Measurements from ENCODE around the gene ROGDI. TPM values are rescaled to one million over a fixed set of nuclear protein-coding genes. Genes with fewer than 3 reads are reported as not detected.
A peak's percentile ranks its signal among the peaks of the same experiment; 100 is the strongest.
"Not testable (repeated sequence)": the region's sequence is repeated elsewhere in the genome, so short reads cannot be mapped to it uniquely, and the experiment has no call there.

Gene ROGDI
- total RNA-seq, 2 experiments from 2014 or later = 9.0 to 9.6 TPM

DNA sequence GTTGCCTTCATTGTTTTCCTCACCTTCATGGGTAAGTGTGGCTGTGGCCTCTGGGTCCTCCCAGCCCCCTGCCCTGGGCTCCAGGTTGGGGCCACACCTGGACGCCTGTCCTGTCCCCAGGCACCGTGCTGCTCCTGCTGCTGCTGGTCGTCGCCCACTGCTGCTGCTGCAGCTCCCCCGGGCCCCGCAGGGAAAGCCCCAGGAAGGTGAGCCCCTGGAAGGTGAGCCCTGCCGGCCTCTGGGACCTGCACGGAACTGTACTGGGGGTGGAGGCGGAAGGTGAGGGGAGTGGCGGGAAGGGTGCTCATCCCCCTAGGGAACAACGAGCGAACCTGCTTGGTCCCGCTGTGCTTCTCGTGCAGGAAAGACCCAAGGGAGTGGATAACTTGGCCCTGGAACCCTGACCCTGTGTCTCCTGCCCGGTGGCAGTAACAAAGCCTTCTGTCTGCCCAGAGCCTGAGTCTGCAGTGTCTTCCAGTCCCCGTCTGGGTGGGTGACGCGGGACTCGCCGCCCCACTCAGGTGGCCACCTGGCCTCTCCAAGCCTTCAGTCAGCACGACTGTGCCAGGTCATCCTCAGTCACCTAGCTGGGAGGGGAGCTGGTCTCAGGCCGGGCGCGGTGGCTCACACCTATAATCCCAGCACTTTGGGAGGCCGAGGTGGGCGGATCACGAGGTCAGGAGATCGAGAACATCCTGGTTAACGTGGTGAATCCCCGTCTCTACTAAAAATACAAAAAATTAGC is 6.4 kb downstream of the ROGDI start:
- Mint-ChIP-seq H3K36me3 (ENCODE audit: low read depth) (no peaks in the 10 kb centered on the region), H3K27ac (no peak overlapping the region), H3K9me3 (no peaks in the 10 kb centered on the region), H3K4me1 (peaks cover 12% of the 10 kb centered on the region), H3K27me3 (no peaks in the 10 kb centered on the region), H3K4me3 (no peak overlapping the region)
- CTCF ChIA-PET = interaction anchor here (0.6 to 0.8 kb wide), 2 partner anchors 61 to 579 kb away, joined by 3 read pairs; no protein-coding TSS in a partner anchor
- POLR2A ChIA-PET = no interaction called here
- no peak for DNase-seq

DNA sequence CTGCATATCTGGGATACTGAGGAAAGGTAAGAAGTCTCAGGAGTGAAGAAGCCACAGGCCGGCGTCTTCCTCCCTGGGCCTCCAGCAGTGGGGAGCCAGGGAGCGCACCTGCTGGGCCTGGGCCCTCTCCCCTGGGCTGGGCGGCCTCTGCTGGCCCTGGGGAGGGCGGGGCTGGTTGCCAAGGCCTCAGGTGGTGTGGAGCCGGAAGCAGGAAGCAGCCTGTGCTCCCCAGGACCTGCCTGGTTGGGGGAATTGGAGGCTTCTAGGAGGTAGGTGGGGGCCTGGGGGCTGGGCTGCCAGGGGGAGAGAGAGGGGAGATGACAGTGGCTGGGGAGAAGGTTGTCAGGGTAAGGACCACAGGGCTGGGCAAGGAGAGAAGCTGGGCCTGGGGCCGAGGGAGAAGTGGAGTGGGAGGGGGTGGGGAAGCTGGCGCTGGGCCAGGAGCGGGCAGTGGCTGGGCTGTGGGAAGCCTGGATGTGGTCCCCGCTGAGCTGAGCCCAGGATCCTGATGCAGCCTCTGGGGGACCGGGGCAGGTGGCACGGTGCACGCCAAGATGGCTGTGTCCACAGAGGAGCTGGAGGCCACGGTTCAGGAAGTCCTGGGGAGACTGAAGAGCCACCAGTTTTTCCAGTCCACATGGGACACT is 7.1 kb downstream of the ROGDI start, which contains the start of gene SMIM22:
TSS of gene SMIM22 (plus strand) at position 189 of the 647 bp plus-strand sequence. CDS start at position 555, 366 bp downstream.
- ChIA-PET POLR2A (no interaction called here), CTCF (no interaction called here)
- H3K27me3 Mint-ChIP-seq = no peaks in the 10 kb centered on the region
- H3K27ac Mint-ChIP-seq = no peak within 1 kb of the TSS
- DNase-seq = no peak
- peaks cover 6% of the 10 kb centered on the region for H3K4me1 Mint-ChIP-seq
- no peaks in the 10 kb centered on the region for H3K36me3 Mint-ChIP-seq (ENCODE audit: low read depth)
- no peaks in the 10 kb centered on the region for H3K9me3 Mint-ChIP-seq
- no peak within 1 kb of the TSS for H3K4me3 Mint-ChIP-seq

DNA sequence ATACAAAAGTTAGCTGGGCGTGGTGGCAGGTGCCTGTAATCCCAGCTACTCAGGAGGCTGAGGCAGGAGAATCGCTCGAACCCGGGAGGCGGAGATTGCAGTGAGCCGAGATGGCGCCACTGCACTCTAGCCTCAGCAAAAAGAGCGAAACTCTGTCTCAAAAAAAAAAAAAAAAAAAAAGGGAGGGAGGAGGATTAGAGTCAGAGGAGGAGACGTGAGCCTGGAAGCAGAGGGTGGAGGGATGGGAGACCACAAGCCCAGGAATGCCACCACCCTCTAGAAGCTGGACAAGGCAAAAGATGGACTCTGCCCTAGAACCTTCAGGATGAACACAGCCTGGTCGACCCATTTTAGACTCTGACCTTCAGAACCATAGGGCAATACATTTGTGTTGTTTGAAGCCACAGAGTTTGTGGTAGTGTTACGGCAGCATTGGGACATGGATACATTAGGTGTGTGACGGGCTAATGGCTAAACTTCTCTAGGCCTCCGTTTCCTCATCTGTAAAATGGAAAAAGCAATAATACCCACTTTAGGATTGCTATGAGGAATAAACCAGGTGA is 9.4 kb downstream of the ROGDI start:
- no peaks in the 10 kb centered on the region for H3K9me3 Mint-ChIP-seq
- no peak for DNase-seq
- CTCF ChIA-PET = no interaction called here
- POLR2A ChIA-PET = no interaction called here
- no peaks in the 10 kb centered on the region for H3K27me3 Mint-ChIP-seq
- no peak overlapping the region for H3K4me3 Mint-ChIP-seq
- peaks cover 5% of the 10 kb centered on the region for H3K4me1 Mint-ChIP-seq
- no peak overlapping the region for H3K27ac Mint-ChIP-seq
- no peaks in the 10 kb centered on the region for H3K36me3 Mint-ChIP-seq (ENCODE audit: low read depth)

DNA sequence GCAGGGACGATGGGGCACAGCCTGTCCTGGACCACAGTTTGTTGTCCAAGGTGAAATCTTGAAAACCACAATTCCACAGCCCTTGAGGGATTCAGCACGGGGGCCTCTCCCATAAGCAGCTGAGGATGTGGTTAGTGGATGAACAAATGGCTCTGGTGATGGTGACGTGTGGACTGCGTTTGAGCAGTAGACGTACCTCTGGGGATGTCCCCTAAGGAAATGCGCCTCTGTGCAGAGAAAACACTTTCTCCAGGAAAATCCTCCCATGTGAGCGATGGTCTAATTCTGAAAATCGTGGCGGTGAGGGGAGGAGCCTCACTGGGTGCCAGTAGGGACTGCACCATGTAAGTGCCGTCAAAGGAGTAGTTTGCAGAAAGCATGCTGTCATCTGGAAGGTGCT is 11.6 kb downstream of the ROGDI start:
- ChIA-PET POLR2A (no interaction called here), CTCF (no interaction called here)
- H3K27ac Mint-ChIP-seq = no peak overlapping the region
- H3K4me1 Mint-ChIP-seq = peaks cover 5% of the 10 kb centered on the region
- H3K9me3 Mint-ChIP-seq = no peaks in the 10 kb centered on the region
- H3K27me3 Mint-ChIP-seq = no peaks in the 10 kb centered on the region
- no peak overlapping the region for H3K4me3 Mint-ChIP-seq
- DNase-seq = no peak
- no peaks in the 10 kb centered on the region for H3K36me3 Mint-ChIP-seq (ENCODE audit: low read depth)

DNA sequence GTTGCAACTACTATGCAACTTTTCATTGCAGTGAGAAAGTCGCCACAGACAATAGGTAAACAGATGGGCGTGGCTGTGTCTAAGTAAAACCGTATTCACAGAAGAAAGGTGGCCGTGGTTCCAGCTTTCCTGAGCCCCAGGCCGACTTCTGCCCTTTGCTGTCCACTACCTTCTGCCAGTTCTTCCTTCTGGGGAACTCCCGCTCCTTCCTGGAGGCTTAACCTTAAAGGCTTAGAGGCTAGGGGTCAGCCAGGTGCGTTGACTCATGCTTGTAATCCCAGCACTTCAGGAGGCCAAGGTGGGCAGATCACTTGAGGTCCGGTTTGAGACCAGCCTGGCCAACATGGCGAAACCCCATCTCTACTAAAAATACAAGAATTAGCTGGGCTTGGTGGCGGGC is 12.2 kb downstream of the ROGDI start:
- CTCF ChIA-PET = no interaction called here
- no peak overlapping the region for H3K4me3 Mint-ChIP-seq
- no peaks in the 10 kb centered on the region for H3K27me3 Mint-ChIP-seq

DNA sequence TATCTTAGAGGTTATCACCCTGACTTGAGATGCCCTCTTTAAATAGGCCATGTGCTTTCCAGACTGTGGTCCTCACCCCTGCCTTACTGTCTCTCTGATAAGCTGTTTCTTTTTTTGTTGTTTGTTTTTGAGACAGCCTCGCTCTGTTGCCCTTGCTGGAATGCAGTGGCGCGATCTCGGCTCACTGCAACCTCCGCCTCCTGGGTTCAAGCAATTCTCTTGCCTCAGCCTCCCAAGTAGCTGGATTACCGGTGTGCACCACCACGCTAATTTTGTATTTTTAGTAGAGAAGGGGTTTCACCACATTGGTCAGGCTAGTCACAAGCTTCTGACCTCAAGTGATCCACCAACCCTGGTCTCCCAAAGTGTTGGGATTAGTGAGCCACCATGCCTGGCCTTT is 13.5 kb downstream of the ROGDI start:
- H3K4me3 Mint-ChIP-seq = no peak overlapping the region
- no peaks in the 10 kb centered on the region for H3K36me3 Mint-ChIP-seq (ENCODE audit: low read depth)
- POLR2A ChIA-PET = no interaction called here
- H3K9me3 Mint-ChIP-seq = no peaks in the 10 kb centered on the region
- peaks cover 5% of the 10 kb centered on the region for H3K4me1 Mint-ChIP-seq
- DNase-seq = no peak
- CTCF ChIA-PET = interaction anchor here (0.5 to 1.1 kb wide), 3 partner anchors 50 to 206 kb away, joined by 3 read pairs; no protein-coding TSS in a partner anchor
- no peaks in the 10 kb centered on the region for H3K27me3 Mint-ChIP-seq
- no peak overlapping the region for H3K27ac Mint-ChIP-seq

More for the DNA sequence above, 12.2 kb downstream of the ROGDI start:
- H3K9me3 Mint-ChIP-seq = no peaks in the 10 kb centered on the region
- no peak for DNase-seq
- POLR2A ChIA-PET = no interaction called here
- H3K4me1 Mint-ChIP-seq = peaks cover 5% of the 10 kb centered on the region
- H3K27ac Mint-ChIP-seq = no peak overlapping the region
- no peaks in the 10 kb centered on the region for H3K36me3 Mint-ChIP-seq (ENCODE audit: low read depth)

DNA sequence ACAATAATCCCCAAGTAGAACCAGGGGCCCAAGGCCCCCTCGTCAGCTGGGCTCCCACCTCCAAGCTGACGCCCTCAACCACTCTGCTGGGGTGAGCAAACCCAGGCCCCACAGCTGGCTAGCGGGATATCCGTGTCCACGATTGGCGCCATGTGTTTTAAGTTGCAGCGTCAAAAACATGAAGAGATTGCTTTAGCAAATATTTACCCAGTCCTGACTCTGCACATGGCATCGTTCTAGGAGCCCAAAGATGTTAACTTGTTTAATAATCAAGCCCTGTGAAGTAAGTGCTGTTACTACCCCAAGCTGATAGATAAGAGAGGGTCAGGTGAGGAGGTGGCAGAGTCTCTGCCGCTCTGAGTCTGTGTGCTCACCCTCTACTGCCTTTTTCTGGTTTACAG is 13.9 kb downstream of the ROGDI start:
- H3K4me3 Mint-ChIP-seq = no peak overlapping the region
- CTCF ChIA-PET = interaction anchor here (0.5 to 1.1 kb wide), 3 partner anchors 49 to 206 kb away, joined by 3 read pairs; no protein-coding TSS in a partner anchor

DNA sequence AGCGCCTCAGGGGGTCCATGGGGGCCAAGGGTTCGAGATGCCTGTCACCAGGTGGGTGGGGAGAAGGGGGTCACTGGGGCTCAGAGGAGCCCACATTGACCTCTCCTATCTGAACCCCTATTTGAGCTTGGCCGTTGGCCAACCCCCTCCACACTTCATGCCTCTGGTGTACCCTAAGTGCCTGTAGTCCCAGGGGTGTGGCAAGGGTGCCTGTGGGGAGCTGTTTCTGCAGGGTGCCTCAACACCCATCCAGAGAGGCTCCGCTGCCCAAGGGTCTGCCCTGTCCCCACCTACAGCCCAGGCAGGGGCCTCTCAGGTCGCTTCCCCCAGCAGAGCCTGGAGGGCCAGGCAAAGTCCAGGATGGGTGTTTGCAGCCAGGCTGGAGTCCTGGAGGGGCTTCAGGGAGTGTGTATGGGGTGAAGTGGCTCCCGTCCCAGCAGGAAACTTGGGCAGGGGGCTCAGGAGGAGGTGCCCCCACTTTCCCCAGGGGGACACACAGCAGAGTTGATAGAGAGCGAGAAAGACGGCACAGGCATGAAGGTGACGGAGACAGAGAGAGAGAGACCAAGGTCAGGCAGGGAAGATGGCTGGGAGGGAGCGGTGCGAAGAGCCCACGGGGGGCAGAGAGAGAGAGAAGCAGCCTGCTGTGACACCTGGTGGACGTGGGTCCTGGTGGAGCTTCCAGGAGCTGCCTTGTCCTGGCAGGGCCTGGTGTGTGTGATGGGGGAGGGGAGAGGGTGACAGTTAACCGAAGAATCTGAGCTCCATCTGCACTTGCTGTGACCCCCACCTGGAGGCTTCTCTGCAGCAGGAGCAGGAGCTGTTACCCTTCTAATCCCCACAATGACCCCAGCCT is 14.6 kb downstream of the ROGDI start, which contains the start of gene SEPTIN12:
TSS of gene SEPTIN12 (minus strand) at position 719 of the 856 bp plus-strand sequence. CDS start at position 19, 700 bp downstream.
- H3K4me3 Mint-ChIP-seq = no peak within 1 kb of the TSS
- peaks cover 5% of the 10 kb centered on the region for H3K4me1 Mint-ChIP-seq
- no peak for DNase-seq
- no peaks in the 10 kb centered on the region for H3K9me3 Mint-ChIP-seq
- H3K27me3 Mint-ChIP-seq = no peaks in the 10 kb centered on the region
- CTCF ChIA-PET = interaction anchor here (1.1 kb wide), 1 partner anchor 168 kb away, joined by 3 read pairs; no protein-coding TSS in a partner anchor
- peak within 1 kb of the TSS; percentile 50 for H3K27ac Mint-ChIP-seq
- H3K36me3 Mint-ChIP-seq (ENCODE audit: low read depth) = no peaks in the 10 kb centered on the region
- POLR2A ChIA-PET = no interaction called here

More for the DNA sequence above, 13.9 kb downstream of the ROGDI start:
- no peak for DNase-seq
- H3K27me3 Mint-ChIP-seq = no peaks in the 10 kb centered on the region
- no peak overlapping the region for H3K27ac Mint-ChIP-seq
- H3K4me1 Mint-ChIP-seq = peaks cover 5% of the 10 kb centered on the region
- POLR2A ChIA-PET = no interaction called here
- no peaks in the 10 kb centered on the region for H3K9me3 Mint-ChIP-seq
- H3K36me3 Mint-ChIP-seq (ENCODE audit: low read depth) = no peaks in the 10 kb centered on the region

DNA sequence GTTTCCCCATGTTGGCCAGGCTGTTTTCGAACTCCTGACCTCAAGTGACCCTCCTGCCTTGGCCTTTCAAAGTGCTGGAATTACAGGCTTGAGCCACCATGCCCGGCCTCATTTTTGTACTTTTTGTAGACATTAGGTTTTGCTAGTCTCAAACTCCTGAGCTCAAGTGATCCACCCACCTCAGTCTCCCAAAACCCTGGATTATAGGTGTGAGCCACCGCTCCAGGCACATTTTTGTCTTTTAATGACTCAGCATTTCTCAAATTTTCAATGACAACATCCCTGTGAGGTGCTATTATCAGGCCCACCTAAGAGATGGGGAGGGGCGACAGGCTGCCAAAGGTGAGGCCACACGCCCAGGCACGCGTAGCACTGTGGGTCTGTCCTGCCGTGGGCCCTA is 15.4 kb downstream of the ROGDI start:
- CTCF ChIA-PET = no interaction called here
- POLR2A ChIA-PET = no interaction called here
- Mint-ChIP-seq H3K4me3 (no peak overlapping the region), H3K36me3 (ENCODE audit: low read depth) (no peaks in the 10 kb centered on the region), H3K27me3 (no peaks in the 10 kb centered on the region), H3K4me1 (peaks cover 5% of the 10 kb centered on the region), H3K27ac (no peak overlapping the region), H3K9me3 (no peaks in the 10 kb centered on the region)
- DNase-seq = no peak

DNA sequence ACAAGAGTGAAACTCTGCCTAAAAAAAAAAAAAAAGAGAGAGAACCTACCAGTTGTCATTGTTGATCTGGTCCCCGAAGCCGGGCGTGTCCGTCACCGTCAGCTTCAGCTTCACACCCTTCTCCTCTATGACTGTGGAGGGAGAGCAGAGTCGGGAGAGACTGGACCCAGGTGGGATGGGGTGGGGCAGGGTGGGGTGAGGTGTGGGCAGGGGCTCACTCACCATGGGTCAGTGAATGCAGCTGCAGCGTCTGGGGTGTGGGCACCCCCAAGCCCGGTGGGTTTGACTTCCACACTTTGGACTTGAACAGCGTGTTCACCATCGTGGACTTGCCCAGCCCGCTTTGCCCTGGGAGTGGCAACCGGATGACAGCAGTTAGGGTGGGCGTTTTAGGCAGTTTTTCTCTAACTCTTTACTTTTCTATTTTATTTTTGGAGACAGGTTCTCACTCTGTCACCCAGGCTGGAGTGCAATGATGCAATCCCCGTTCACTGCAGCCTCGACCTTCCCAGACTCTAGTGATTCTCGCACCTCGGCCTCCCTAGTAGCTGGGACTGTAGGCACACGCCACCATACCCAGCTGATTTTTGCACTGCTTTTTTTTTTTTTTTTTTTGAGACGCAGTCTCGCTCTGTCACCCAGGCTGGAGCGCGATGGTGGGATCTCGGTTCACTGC is 16.5 kb downstream of the ROGDI start:
- Mint-ChIP-seq H3K27me3 (no peaks in the 10 kb centered on the region), H3K4me1 (peaks cover 1% of the 10 kb centered on the region), H3K9me3 (no peaks in the 10 kb centered on the region), H3K4me3 (no peak overlapping the region), H3K36me3 (ENCODE audit: low read depth) (no peaks in the 10 kb centered on the region), H3K27ac (no peak overlapping the region)
- no peak for DNase-seq
- CTCF ChIA-PET = interaction anchor here (0.7 to 0.8 kb wide), 2 partner anchors 13 to 163 kb away, joined by 3 to 5 read pairs; no protein-coding TSS in a partner anchor
- POLR2A ChIA-PET = interaction anchor here (0.6 kb wide), 1 partner anchor 284 kb away, joined by 5 read pairs; no protein-coding TSS in a partner anchor

DNA sequence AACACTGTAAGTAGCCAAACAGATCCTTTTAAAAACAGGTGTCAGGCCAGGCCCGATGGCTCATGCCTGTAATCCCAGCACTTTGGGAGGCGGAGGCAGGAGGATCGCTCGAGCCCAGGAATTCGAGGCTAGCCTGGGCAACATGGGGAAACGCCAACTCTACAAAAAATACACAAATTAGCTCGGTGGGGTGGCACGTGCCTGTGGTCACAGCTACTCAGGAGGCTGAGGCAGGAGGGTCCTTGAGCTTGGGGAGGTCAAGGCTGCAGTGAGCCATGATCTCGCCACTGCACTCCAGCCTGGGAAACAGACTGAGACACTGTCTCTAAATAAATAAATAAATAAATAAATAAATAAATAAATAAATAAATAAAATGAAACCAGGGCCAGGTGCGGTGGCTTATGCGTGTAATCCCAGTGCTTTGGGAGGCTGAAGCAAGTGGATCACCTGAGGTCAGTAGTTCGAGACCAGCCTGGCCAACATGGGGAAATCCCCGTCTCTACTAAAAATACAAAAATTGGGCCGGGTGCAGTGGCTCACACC is 17.9 kb downstream of the ROGDI start:
- CTCF ChIA-PET; H3K36me3 Mint-ChIP-seq (ENCODE audit: low read depth); H3K4me1 Mint-ChIP-seq; H3K27ac Mint-ChIP-seq; H3K4me3 Mint-ChIP-seq; H3K9me3 Mint-ChIP-seq; DNase-seq; H3K27me3 Mint-ChIP-seq; POLR2A ChIA-PET: not testable (repeated sequence)

DNA sequence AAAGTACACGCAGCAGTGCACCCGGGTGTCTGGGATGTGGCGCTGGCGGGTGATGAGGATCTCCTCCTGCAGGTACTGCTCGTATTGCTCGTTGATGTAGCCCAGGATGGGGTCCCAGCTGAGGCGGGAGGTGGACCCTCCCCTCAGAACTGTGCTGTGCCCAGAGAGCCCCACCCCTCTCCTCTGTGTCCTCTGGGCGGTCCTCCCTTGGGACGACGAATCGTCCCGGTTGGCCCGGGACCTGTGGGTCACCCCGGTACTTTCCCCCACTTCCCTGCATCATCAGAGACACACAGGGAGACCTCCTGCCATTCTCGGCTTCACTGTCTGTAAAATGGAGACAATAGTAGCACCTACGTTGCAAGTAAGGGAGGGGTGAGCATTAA is 18.5 kb downstream of the ROGDI start:
- no peaks in the 10 kb centered on the region for H3K9me3 Mint-ChIP-seq
- no peak for DNase-seq
- H3K36me3 Mint-ChIP-seq (ENCODE audit: low read depth) = no peaks in the 10 kb centered on the region
- H3K4me1 Mint-ChIP-seq = no peaks in the 10 kb centered on the region
- POLR2A ChIA-PET = no interaction called here
- CTCF ChIA-PET = no interaction called here
- H3K27me3 Mint-ChIP-seq = no peaks in the 10 kb centered on the region
- no peak overlapping the region for H3K4me3 Mint-ChIP-seq
- no peak overlapping the region for H3K27ac Mint-ChIP-seq

Data from activated CD4-positive, alpha-beta T cell treated with anti-CD3 and anti-CD28 coated beads, Interleukin-2, amount 10 ng/mL, durations not matched to agents 7 days and 5 days (primary cell).